SU-DHL-6 (cell line): ENCODE measurements around the gene DYNC2H1.

ENCODE experiments used
- H2AFZ ChIP-seq: fragments of 200-600 bp; sonication (generic); 2 replicates; pipeline ENCODE4 v1.6.1; 2014; ENCODE audit warnings: low read depth, mild to moderate bottlenecking, moderate library complexity, mixed read lengths, antibody characterized with exemption, low read length; ENCODE audit not compliant: severe bottlenecking
- H3F3A ChIP-seq: fragments of 200-600 bp; shearing (Covaris generic); 2 replicates; pipeline ENCODE4 v1.6.0; 2016; ENCODE audit warnings: antibody characterized with exemption, mild to moderate bottlenecking; ENCODE audit not compliant: insufficient read depth
- H3K27ac ChIP-seq: fragments of 200-600 bp; sonication (generic); 2 replicates; pipeline ENCODE4 v1.5.1; 2016; ENCODE audit warnings: low read depth, mild to moderate bottlenecking, low read length, moderate library complexity, mixed read lengths
- H3K27me3 ChIP-seq: fragments of 200-600 bp; sonication (generic), shearing (Covaris generic); 2 replicates; pipeline ENCODE4 v1.6.0; 2014; ENCODE audit warnings: mild to moderate bottlenecking, low read length
- H3K36me3 ChIP-seq: fragments of 200-600 bp; sonication (generic); 2 replicates; pipeline ENCODE4 v1.6.1; 2014; ENCODE audit warnings: mild to moderate bottlenecking, low read length, mixed read lengths
- H3K4me2 ChIP-seq: fragments of 300-600, 200-600 bp; shearing (Covaris generic), sonication (generic); 2 replicates; pipeline ENCODE4 v1.6.0; 2014; ENCODE audit warnings: low read length, low read depth, mild to moderate bottlenecking; ENCODE audit not compliant: poor library complexity, severe bottlenecking
- H3K4me3 ChIP-seq: fragments of 200-600 bp; sonication (generic); 2 replicates; pipeline ENCODE4 v1.5.1; 2014; ENCODE audit warnings: antibody characterized with exemption, low read length, mild to moderate bottlenecking, mixed read lengths; ENCODE audit not compliant: insufficient read depth, poor library complexity, severe bottlenecking
- H3K79me2 ChIP-seq: fragments of 200-600 bp; sonication (generic); 2 replicates; pipeline ENCODE4 v1.6.1; 2014; ENCODE audit warnings: mild to moderate bottlenecking, low read length, moderate library complexity; ENCODE audit not compliant: insufficient read depth
- H3K9ac ChIP-seq: fragments of 200-600 bp; sonication (generic); 2 replicates; pipeline ENCODE4 v1.7.0; 2014; ENCODE audit warnings: mild to moderate bottlenecking, low read length
- H3K9me2 ChIP-seq: fragments of 200-600 bp; sonication (generic); replicated peaks from 2 replicates; pipeline ENCODE4 v1.6.1; 2014; ENCODE audit warnings: low read length; ENCODE audit not compliant: insufficient read depth
- H3K9me3 ChIP-seq: fragments of 200-600 bp; sonication (generic); 2 replicates; pipeline ENCODE4 v1.6.1; 2014; ENCODE audit warnings: low read length, mixed read lengths; ENCODE audit not compliant: insufficient read depth
- H4K20me1 ChIP-seq: fragments of 200-600 bp; sonication (generic); 2 replicates; pipeline ENCODE4 v1.6.1; 2014; ENCODE audit warnings: low read depth, mild to moderate bottlenecking, antibody characterized with exemption, low read length, moderate library complexity, mixed read lengths
- CTCF ChIP-seq: fragments of 200-600 bp; sonication (generic); IDR thresholded peaks from one replicate; pipeline ENCODE4 v1.5.1; 2017; ENCODE audit warnings: antibody characterized with exemption, mild to moderate bottlenecking, low read length, moderate library complexity; ENCODE audit not compliant: insufficient read depth, poor library complexity, severe bottlenecking
- EZH2phosphoT487 ChIP-seq: fragments of 200-600 bp; sonication (generic), shearing (Covaris generic); conservative IDR thresholded peaks from 2 replicates; pipeline ENCODE4 v1.6.1; 2018; ENCODE audit warnings: mild to moderate bottlenecking, antibody characterized with exemption, low read length, moderate library complexity, mixed read lengths

The DYNC2H1 gene

GRCh38 chr11:103079833-103080232 lies 29.4 kb upstream of the DYNC2H1 start:
- H4K20me1 ChIP-seq: peaks cover 16% of the 10 kb centered on the region
- no peak overlapping the region for H3K4me2 ChIP-seq
- H3K4me3 ChIP-seq: no peak overlapping the region
- no peaks in the 10 kb centered on the region for H3K9me3 ChIP-seq
- peaks cover 11% of the 10 kb centered on the region; the same call in 1 of the 2 replicates for H3F3A ChIP-seq
- H3K36me3 ChIP-seq: peaks cover 67% of the 10 kb centered on the region
- no peak overlapping the region for H3K27ac ChIP-seq
- no peak overlapping the region for H3K9ac ChIP-seq
- H3K9me2 ChIP-seq: no peaks in the 10 kb centered on the region
- TF ChIP-seq EZH2phosphoT487 (no peak), CTCF (no peak)
- H2AFZ ChIP-seq: no peak overlapping the region
- no peaks in the 10 kb centered on the region for H3K27me3 ChIP-seq
- H3K79me2 ChIP-seq: peaks cover 56% of the 10 kb centered on the region

GRCh38 chr11:103085758-103086365 lies 23.4 kb upstream of the DYNC2H1 start:
- no peak overlapping the region for H3K4me3 ChIP-seq
- H3K9ac ChIP-seq: no peak overlapping the region
- TF ChIP-seq CTCF (no peak), EZH2phosphoT487 (no peak)
- H3K36me3 ChIP-seq: peaks cover 54% of the 10 kb centered on the region
- H3K27me3 ChIP-seq: no peaks in the 10 kb centered on the region
- H3F3A ChIP-seq: peaks cover 6% of the 10 kb centered on the region; the same call in 1 of the 2 replicates
- no peak overlapping the region for H2AFZ ChIP-seq
- no peak overlapping the region for H3K4me2 ChIP-seq
- no peaks in the 10 kb centered on the region for H3K9me3 ChIP-seq
- no peak overlapping the region for H3K27ac ChIP-seq
- H3K79me2 ChIP-seq: peaks cover 88% of the 10 kb centered on the region
- peaks cover 44% of the 10 kb centered on the region for H4K20me1 ChIP-seq
- H3K9me2 ChIP-seq: no peaks in the 10 kb centered on the region

- Histone ChIP-seq H3K27ac (no peak overlapping the region), H3K9ac (no peak overlapping the region), H3K4me3 (no peak overlapping the region), H3K79me2 (peaks cover 91% of the 10 kb centered on the region), H3K9me3 (no peaks in the 10 kb centered on the region), H3K27me3 (no peaks in the 10 kb centered on the region), H3K36me3 (peaks cover 48% of the 10 kb centered on the region), H3F3A (peaks cover 6% of the 10 kb centered on the region; the same call in 1 of the 2 replicates), H3K9me2 (no peaks in the 10 kb centered on the region), H3K4me2 (no peak overlapping the region), H4K20me1 (peaks cover 44% of the 10 kb centered on the region), H2AFZ (no peak overlapping the region)
- no peak for TF ChIP-seq EZH2phosphoT487
- TF ChIP-seq CTCF: no peak
Measured at GRCh38 chr11:103086461-103086860, 22.8 kb upstream of the DYNC2H1 start.
